SK-N-SH (cell line): ENCODE data around the gene KCNN1. TPM values are rescaled to one million over a fixed set of nuclear protein-coding genes. Genes with fewer than 3 reads are reported as not detected.
A peak's percentile ranks its signal among the peaks of the same experiment; 100 is the strongest.
"Not testable (repeated sequence)": the region's sequence is repeated elsewhere in the genome, so short reads cannot be mapped to it uniquely, and the experiment has no call there.

Experiments used
- CTCF ChIA-PET: fragments of 300-600, 350-600 bp; formaldehyde crosslinking; extraction: SDS; loops from one replicate; lab custom pipeline; 2021; lab: Yijun Ruan, JAX
- POLR2A ChIA-PET: fragments of 350-600 bp; sonication (Branson Sonifier 250); formaldehyde crosslinking; extraction: SDS; loops from one replicate; lab custom pipeline; 2020; ENCODE audit warnings: antibody characterized with exemption, inconsistent platforms; lab: Yijun Ruan, JAX
- DNase-seq: peaks from one replicate; pipeline ENCODE4 v3.0.0; 2012
- H2AFZ ChIP-seq: fragments of 200-600 bp; sonication (generic); 2 replicates; pipeline ENCODE4 v1.8.1; 2016; ENCODE audit warnings: antibody characterized with exemption, mild to moderate bottlenecking, low read depth
- H3F3A ChIP-seq: fragments of 200-600 bp; sonication (generic); replicated peaks from 2 replicates; pipeline ENCODE3; 2016; ENCODE audit warnings: antibody characterized with exemption, mild to moderate bottlenecking; ENCODE audit not compliant: insufficient read depth
- H3K27ac ChIP-seq, 2 experiments: fragments of 200-500 bp in 1 of 2; fragments of 200-600 bp in 1 of 2; sonication (Bioruptor generic) in 1 of 2; sonication (generic), shearing (Covaris generic) in 1 of 2; 2 replicates each; pipeline versions ENCODE4 v1.5.1 to v1.6.1; 2014 to 2016; ENCODE audit warnings: low read depth in 2 of 2, inconsistent platforms in 1 of 2, low read length in 1 of 2, mild to moderate bottlenecking in 1 of 2, mixed read lengths in 1 of 2
- H3K27me3 ChIP-seq: fragments of 200-600 bp; sonication (generic), shearing (Covaris generic); 2 replicates; pipeline ENCODE4 v1.6.1; 2016; ENCODE audit warnings: mixed run types; ENCODE audit not compliant: insufficient read depth
- H3K36me3 ChIP-seq, 2 experiments: fragments of 200-500 bp in 1 of 2; fragments of 200-600 bp in 1 of 2; sonication (Bioruptor generic) in 1 of 2; sonication (generic) in 1 of 2; replicated peaks in 1 of 2; 2 replicates each; pipeline versions ENCODE3 to v1.5.1; 2014 to 2016; ENCODE audit warnings: low read length in 1 of 2, mild to moderate bottlenecking in 1 of 2; ENCODE audit not compliant: insufficient read depth in 2 of 2, control insufficient read depth in 1 of 2
- H3K4me1 ChIP-seq, 2 experiments: fragments of 200-500 bp in 1 of 2; fragments of 200-600 bp in 1 of 2; sonication (Bioruptor generic) in 1 of 2; sonication (generic), shearing (Covaris generic) in 1 of 2; 2 replicates each; pipeline versions ENCODE4 v1.5.1 to v1.6.1; 2014 to 2016; ENCODE audit warnings: low read depth in 1 of 2, low read length in 1 of 2, mixed run types in 1 of 2; ENCODE audit not compliant: insufficient read depth in 2 of 2, control insufficient read depth in 1 of 2
- H3K4me2 ChIP-seq: fragments of 200-600 bp; sonication (generic), shearing (Covaris generic); 2 replicates; pipeline ENCODE4 v1.6.1; 2017; ENCODE audit warnings: mixed run types
- H3K4me3 ChIP-seq, 2 experiments: fragments of 200-500 bp in 1 of 2; fragments of 200-600 bp in 1 of 2; sonication (Bioruptor generic) in 1 of 2; sonication (generic), shearing (Covaris generic) in 1 of 2; 2 replicates each; pipeline versions ENCODE4 v1.5.1 to v1.8.1; 2014 to 2016; ENCODE audit warnings: low read depth in 2 of 2, inconsistent platforms in 1 of 2, low read length in 1 of 2, mild to moderate bottlenecking in 1 of 2, mixed read lengths in 1 of 2, moderate library complexity in 1 of 2
- H3K79me2 ChIP-seq: fragments of 200-600 bp; sonication (generic); 2 replicates; pipeline ENCODE4 v1.8.1; 2017; ENCODE audit warnings: mild to moderate bottlenecking; ENCODE audit not compliant: insufficient read depth
- H3K9ac ChIP-seq: fragments of 200-600 bp; sonication (generic); 2 replicates; pipeline ENCODE4 v1.6.1; 2017; ENCODE audit warnings: mixed run types
- H3K9me2 ChIP-seq: fragments of 200-600 bp; sonication (generic); 2 replicates; pipeline ENCODE4 v1.6.1; 2017; ENCODE audit warnings: mixed run types
- H3K9me3 ChIP-seq: fragments of 200-600 bp; sonication (generic); 2 replicates; pipeline ENCODE4 v1.6.1; 2017; ENCODE audit warnings: mixed run types, mild to moderate bottlenecking, moderate library complexity
- H4K20me1 ChIP-seq: fragments of 200-600 bp; sonication (generic); 2 replicates; pipeline ENCODE4 v1.6.1; 2017; ENCODE audit warnings: mild to moderate bottlenecking, mixed run types; ENCODE audit not compliant: insufficient read depth
- EP300 ChIP-seq, 2 experiments: IDR thresholded peaks; 2 replicates each; pipeline versions ENCODE4 v1.4.0 to v1.6.1; 2012; ENCODE audit warnings: borderline replicate concordance in 1 of 2, low read depth in 1 of 2, low read length in 1 of 2
- FOSL2 ChIP-seq: IDR thresholded peaks from 2 replicates; pipeline ENCODE4 v1.4.0; 2012; ENCODE audit warnings: low read depth, mild to moderate bottlenecking, moderate library complexity, borderline replicate concordance
- FOXJ3 ChIP-seq: sonication (generic); formaldehyde crosslinking; IDR thresholded peaks from 2 replicates; pipeline ENCODE4 v1.5.1; 2020; ENCODE audit warnings: mild to moderate bottlenecking, missing genetic modification reagents
- GABPA ChIP-seq: IDR thresholded peaks from 2 replicates; pipeline ENCODE4 v1.4.0; 2012; ENCODE audit warnings: low read depth, mild to moderate bottlenecking
- JUND ChIP-seq: IDR thresholded peaks from 2 replicates; pipeline ENCODE4 v1.4.0; 2012
- MEF2A ChIP-seq: IDR thresholded peaks from 2 replicates; pipeline ENCODE4 v1.4.0; 2012; ENCODE audit warnings: low read depth, borderline replicate concordance
- MXI1 ChIP-seq: IDR thresholded peaks from 2 replicates; pipeline ENCODE4 v1.6.1; 2012; ENCODE audit warnings: mild to moderate bottlenecking, low read depth, low read length, improper control_type of control experiment
- PBX3 ChIP-seq: IDR thresholded peaks from 2 replicates; pipeline ENCODE4; 2012
- POLR2AphosphoS5 ChIP-seq: IDR thresholded peaks from 2 replicates; pipeline ENCODE4 v1.6.1; 2012; ENCODE audit warnings: low read depth, low read length
- RCOR1 ChIP-seq: fragments of 150-350 bp; IDR thresholded peaks from 2 replicates; pipeline ENCODE4 v1.6.1; 2017; ENCODE audit warnings: antibody characterized with exemption, low read length
- REST ChIP-seq: IDR thresholded peaks from 2 replicates; pipeline ENCODE4 v1.6.1; 2012; ENCODE audit warnings: mild to moderate bottlenecking, low read depth, low read length, moderate library complexity
- RXRA ChIP-seq: IDR thresholded peaks from 2 replicates; pipeline ENCODE4 v1.4.0; 2012; ENCODE audit warnings: low read depth, mild to moderate bottlenecking, borderline replicate concordance
- USF2 ChIP-seq: fragments of 150-350 bp; IDR thresholded peaks from 2 replicates; pipeline ENCODE4 v1.6.1; 2017; ENCODE audit warnings: antibody characterized with exemption, low read length, low read depth, borderline replicate concordance
- WGBS: methylation state at CpG from one replicate; pipeline ENCODE4 v1.1.6; 2017; ENCODE audit warnings: low lambda C conversion rate; 5-methylcytosine and 5-hydroxymethylcytosine counted together
- polyA plus RNA-seq, 3 experiments: library from polyadenylated mRNA; depleted of rRNA; stranded (reverse); fragments of >200 nt; gene quantifications; 2 replicates each; pipeline ENCODE4 v1.2.3, GENCODE V29; 2012

KCNN1 gene
- 2.7 and 3.6 TPM in 2 replicates for polyA plus RNA-seq (2012; rRNA removed)
- 1.6 and 2.7 TPM in 2 replicates for polyA plus RNA-seq (2012; cell fraction: cytosol; rRNA removed)
- 3.2 and 4.4 TPM in 2 replicates for polyA plus RNA-seq (2012; cell fraction: nucleus; rRNA removed)

GRCh38 chr19:17966550-17967256 lies at the start of gene KCNN1:
KCNN1 (plus strand) TSS chr19:17967107; CDS start chr19:17973889, 6,782 bp downstream.
- no peaks in the 10 kb centered on the region for H3K9me3 ChIP-seq
- peak within 1 kb of the TSS; percentile 30; the same call in 1 of the 2 replicates for H3K9ac ChIP-seq
- H3K27ac ChIP-seq, result no peak within 1 kb of the TSS
- no peak for TF ChIP-seq POLR2AphosphoS5
- no peak for TF ChIP-seq MXI1
- TF ChIP-seq EP300 (IDR thresholded peaks at IDR 0.05; ENCODE audit: borderline replicate concordance in 1 of 2, low read depth in 1 of 2, low read length in 1 of 2), result no peak
- TF ChIP-seq RCOR1, result no peak
- TF ChIP-seq JUND, result no peak
- TF ChIP-seq PBX3, result no peak
- no peak for TF ChIP-seq REST
- no peak for TF ChIP-seq FOXJ3
- no peak for TF ChIP-seq GABPA
- TF ChIP-seq USF2, result no peak
- no peak for TF ChIP-seq RXRA
- no peak for TF ChIP-seq FOSL2
- TF ChIP-seq MEF2A, result no peak
- DNase-seq, result peak; percentile 98
- peak within 1 kb of the TSS; percentile 74; the same call in 1 of the 2 replicates for H2AFZ ChIP-seq
- no peaks in the 10 kb centered on the region for H3K9me2 ChIP-seq
- H4K20me1 ChIP-seq, result no peaks in the 10 kb centered on the region
- H3K36me3 ChIP-seq, result no peaks in the 10 kb centered on the region
- ChIA-PET CTCF (interaction anchor here (0.5 to 4.3 kb wide), 10 partner anchors 9 to 499 kb away, joined by 3 to 41 read pairs (median 4); no protein-coding TSS in a partner anchor), POLR2A (interaction anchor here (0.5 kb wide), 1 partner anchor 99 kb away, joined by 3 read pairs; no protein-coding TSS in a partner anchor)
- H3K4me2 ChIP-seq, result peak within 1 kb of the TSS; percentile 86
- peak within 1 kb of the TSS; percentile 67 to 68 for H3K4me3 ChIP-seq
- peaks cover 0 to 13% of the 10 kb centered on the region in 2 experiments; a peak in 2 of 4 replicates for H3K4me1 ChIP-seq
- H3K27me3 ChIP-seq, result 0 out of 2 replicates have a peak, but pooled peaks cover 4% of the 10 kb centered on the region
- no peaks in the 10 kb centered on the region for H3K79me2 ChIP-seq
- 12% methylated on average over 12 of the region's 59 CpGs for whole genome bisulfite sequencing
- H3F3A ChIP-seq, result no peaks in the 10 kb centered on the region

GRCh38 chr19:17918151-17918550 lies 48.8 kb upstream of the KCNN1 start:
- H3K9me3 ChIP-seq, H3F3A ChIP-seq, H3K4me3 ChIP-seq, H3K9ac ChIP-seq, H4K20me1 ChIP-seq, H2AFZ ChIP-seq, H3K4me2 ChIP-seq, H3K27me3 ChIP-seq, H3K4me1 ChIP-seq, H3K79me2 ChIP-seq, H3K9me2 ChIP-seq, H3K36me3 ChIP-seq, H3K27ac ChIP-seq, DNase-seq, POLR2A ChIA-PET, CTCF ChIA-PET: not testable (repeated sequence)
- no CpG with 5 or more reads among the region's 30 CpGs for WGBS

- H3K79me2 ChIP-seq, H3K4me3 ChIP-seq, H3K4me1 ChIP-seq, H3K27ac ChIP-seq, H3K9me2 ChIP-seq, H3F3A ChIP-seq, H3K9ac ChIP-seq, DNase-seq, H3K27me3 ChIP-seq, H2AFZ ChIP-seq, H3K36me3 ChIP-seq, H4K20me1 ChIP-seq, H3K9me3 ChIP-seq, POLR2A ChIA-PET, H3K4me2 ChIP-seq: not testable (repeated sequence)
- CTCF ChIA-PET, result interaction anchor here (3.7 kb wide), 1 partner anchor 13 kb away, joined by 16 read pairs; the partner anchor contains the start of gene CCDC124
- 60% methylated on average over 3 of the region's 5 CpGs for WGBS
Observed at GRCh38 chr19:17919122-17919521, 47.8 kb upstream of the KCNN1 start.
